GM19043 (cell line): ENCODE data around the gene MAP4.
"Not testable (repeated sequence)": the region's sequence is repeated elsewhere in the genome, so short reads cannot be mapped to it uniquely, and the experiment has no call there.

ENCODE experiments used
- ATAC-seq: cut with Tn5 transposase; IDR thresholded peaks from one replicate; pipeline ENCODE4 v1.9.1; 2021; ENCODE audit warnings: low read depth; ENCODE audit not compliant: unreplicated experiment

Gene MAP4

GRCh38 chr3:47897954-47898353 is 118.3 kb downstream of the MAP4 start:
- ATAC-seq, result no peak

- no peak for ATAC-seq
Observed at GRCh38 chr3:47896736-47897135, 119.5 kb downstream of the MAP4 start.

GRCh38 chr3:47895241-47895640 is 121.0 kb downstream of the MAP4 start:
- ATAC-seq, result no peak

GRCh38 chr3:47892286-47893040 is 123.8 kb downstream of the MAP4 start:
- ATAC-seq, result no peak

GRCh38 chr3:47891613-47892005 is 124.6 kb downstream of the MAP4 start:
- ATAC-seq, result no peak

GRCh38 chr3:47890828-47891612 is 125.2 kb downstream of the MAP4 start:
- ATAC-seq, result no peak

GRCh38 chr3:47890126-47890827 is 125.9 kb downstream of the MAP4 start:
- ATAC-seq, result no peak

- ATAC-seq, result no peak
Observed at GRCh38 chr3:47888986-47889757, 127.0 kb downstream of the MAP4 start.

- ATAC-seq, result not testable (repeated sequence)
Observed at GRCh38 chr3:47887991-47888390, 128.2 kb downstream of the MAP4 start.

GRCh38 chr3:47885168-47885567 is 131.0 kb downstream of the MAP4 start:
- ATAC-seq, result no peak

GRCh38 chr3:47884603-47885002 is 131.6 kb downstream of the MAP4 start:
- ATAC-seq, result no peak

- ATAC-seq, result no peak
Observed at GRCh38 chr3:47882338-47882737, 133.9 kb downstream of the MAP4 start.

- ATAC-seq, result no peak
Observed at GRCh38 chr3:47877719-47878118, 138.5 kb downstream of the MAP4 start.

GRCh38 chr3:47877290-47877689 is 138.9 kb downstream of the MAP4 start:
- no peak for ATAC-seq

- ATAC-seq, result no peak
Observed at GRCh38 chr3:47874913-47875312, 141.3 kb downstream of the MAP4 start.

- no peak for ATAC-seq
Observed at GRCh38 chr3:47874438-47874837, 141.8 kb downstream of the MAP4 start.

GRCh38 chr3:47872916-47873315 is 143.3 kb downstream of the MAP4 start:
- ATAC-seq, result no peak

GRCh38 chr3:47871389-47871788 is 144.8 kb downstream of the MAP4 start:
- no peak for ATAC-seq

GRCh38 chr3:47870702-47871260 is 145.4 kb downstream of the MAP4 start:
- no peak for ATAC-seq

GRCh38 chr3:47870156-47870555 is 146.1 kb downstream of the MAP4 start:
- ATAC-seq, result no peak
